Trophoblast cell (in vitro differentiated cells and primary cell): ENCODE data around the gene TNNI2.
A peak's percentile ranks its signal among the peaks of the same experiment; 100 is the strongest.

Source experiments
- DNase-seq, 2 donors: peaks; one replicate each; pipeline ENCODE4 v3.0.0-alpha.2; 2016
- H2AFZ ChIP-seq: 2 replicates; pipeline ENCODE4 v1.6.1; 2013; ENCODE audit warnings: low read length, moderate library complexity, mild to moderate bottlenecking; ENCODE audit not compliant: insufficient read depth, poor library complexity
- H2AK5ac ChIP-seq: 2 replicates; pipeline ENCODE4 v1.6.1; 2013; ENCODE audit warnings: mild to moderate bottlenecking, low read length
- H2BK120ac ChIP-seq: 2 replicates; pipeline ENCODE4 v1.6.1; 2013; ENCODE audit warnings: low read length, mild to moderate bottlenecking, moderate library complexity; ENCODE audit not compliant: insufficient read depth, poor library complexity
- H2BK12ac ChIP-seq: 2 replicates; pipeline ENCODE4 v1.6.1; 2013; ENCODE audit warnings: mild to moderate bottlenecking, low read length, moderate library complexity
- H2BK5ac ChIP-seq: 2 replicates; pipeline ENCODE4 v1.6.1; 2013; ENCODE audit warnings: low read length, low read depth, moderate library complexity, mild to moderate bottlenecking; ENCODE audit not compliant: poor library complexity
- H3K14ac ChIP-seq: 2 replicates; pipeline ENCODE4 v1.6.1; 2013; ENCODE audit warnings: mild to moderate bottlenecking, low read length
- H3K18ac ChIP-seq: 2 replicates; pipeline ENCODE4 v1.6.1; 2013; ENCODE audit warnings: mild to moderate bottlenecking, low read length
- H3K23ac ChIP-seq: 2 replicates; pipeline ENCODE4 v1.6.1; 2013; ENCODE audit warnings: low read length
- H3K27ac ChIP-seq: 2 replicates; pipeline ENCODE4 v1.5.1; 2013; ENCODE audit warnings: low read depth, mild to moderate bottlenecking, inconsistent platforms, low read length, moderate library complexity
- H3K27me3 ChIP-seq: 2 replicates; pipeline ENCODE4 v1.6.1; 2013; ENCODE audit warnings: inconsistent platforms, mild to moderate bottlenecking, low read length, moderate library complexity; ENCODE audit not compliant: insufficient read depth
- H3K36me3 ChIP-seq, 2 experiments: 1 replicate in 1 of 2; 2 replicates in 1 of 2; pipeline ENCODE4 v1.6.1; 2013; ENCODE audit warnings: low read length in 2 of 2, mild to moderate bottlenecking in 2 of 2, moderate library complexity in 1 of 2; ENCODE audit not compliant: insufficient read depth in 2 of 2, control insufficient read depth in 1 of 2
- H3K4ac ChIP-seq: 2 replicates; pipeline ENCODE4 v1.6.1; 2013; ENCODE audit warnings: low read depth, mild to moderate bottlenecking, low read length, moderate library complexity
- H3K4me1 ChIP-seq, 2 experiments: 1 replicate in 1 of 2; 2 replicates in 1 of 2; pipeline ENCODE4 v1.6.1; 2013; ENCODE audit warnings: low read length in 2 of 2, mild to moderate bottlenecking in 2 of 2, moderate library complexity in 1 of 2; ENCODE audit not compliant: insufficient read depth in 2 of 2, control insufficient read depth in 1 of 2
- H3K4me2 ChIP-seq: 2 replicates; pipeline ENCODE4 v1.6.1; 2013; ENCODE audit warnings: inconsistent platforms, mild to moderate bottlenecking, low read length, moderate library complexity
- H3K4me3 ChIP-seq: 2 replicates; pipeline ENCODE4 v1.5.1; 2013; ENCODE audit warnings: mild to moderate bottlenecking, low read depth, low read length, inconsistent platforms
- H3K79me1 ChIP-seq: one replicate; pipeline ENCODE4 v1.6.1; 2013; ENCODE audit warnings: low read length
- H3K79me2 ChIP-seq: 2 replicates; pipeline ENCODE4 v1.6.1; 2013; ENCODE audit warnings: low read length, mild to moderate bottlenecking; ENCODE audit not compliant: control insufficient read depth, insufficient read depth, poor library complexity
- H3K9ac ChIP-seq: 2 replicates; pipeline ENCODE4 v1.6.1; 2013; ENCODE audit warnings: mild to moderate bottlenecking, low read length
- H3K9me3 ChIP-seq: 2 replicates; pipeline ENCODE4 v1.6.1; 2013; ENCODE audit warnings: low read depth, mild to moderate bottlenecking, control low read depth, inconsistent platforms, low read length; ENCODE audit not compliant: insufficient read depth
- H4K12ac ChIP-seq: 2 replicates; pipeline ENCODE4 v1.6.1; 2013; ENCODE audit warnings: low read depth, mild to moderate bottlenecking, low read length, moderate library complexity
- H4K8ac ChIP-seq: 2 replicates; pipeline ENCODE4 v1.6.1; 2013; ENCODE audit warnings: low read depth, mild to moderate bottlenecking, low read length, moderate library complexity
- H4K91ac ChIP-seq: one replicate; pipeline ENCODE4 v1.6.1; 2013; ENCODE audit warnings: low read depth, mild to moderate bottlenecking, low read length, moderate library complexity
- WGBS: extraction: QIAGEN DNeasy Blood & Tissue Kit; methylation state at CpG from one replicate; pipeline ENCODE4 v1.1.7; 2013; ENCODE audit warnings: missing lambda C conversion rate; ENCODE audit not compliant: insufficient read length, insufficient coverage; ENCODE audit errors: extremely low coverage; 5-methylcytosine and 5-hydroxymethylcytosine counted together

The TNNI2 gene

GRCh38 chr11:1805525-1805924 is 33.3 kb upstream of the TNNI2 start:
- Histone ChIP-seq H3K23ac (no peak overlapping the region), H3K27me3 (no peaks in the 10 kb centered on the region), H4K12ac (no peak overlapping the region), H3K79me2 (no peaks in the 10 kb centered on the region), H4K91ac (no peak overlapping the region), H4K8ac (no peak overlapping the region), H3K18ac (no peak overlapping the region), H3K27ac (no peak overlapping the region), H3K14ac (no peak overlapping the region), H3K79me1 (no peaks in the 10 kb centered on the region), H3K9ac (no peak overlapping the region), H2BK120ac (no peak overlapping the region), H2BK5ac (no peak overlapping the region), H2BK12ac (no peak overlapping the region), H3K4me3 (no peak overlapping the region), H3K4me1 (no peaks in the 10 kb centered on the region), H2AFZ (no peak overlapping the region), H2AK5ac (no peak overlapping the region), H3K4me2 (no peak overlapping the region), H3K9me3 (peaks cover 8% of the 10 kb centered on the region), H3K36me3 (no peaks in the 10 kb centered on the region), H3K4ac (no peak overlapping the region)
- no peak for DNase-seq
- WGBS, result no CpG with 5 or more reads among the region's 15 CpGs

GRCh38 chr11:1807264-1807995 is 31.4 kb upstream of the TNNI2 start:
- Histone ChIP-seq H2AK5ac (no peak overlapping the region), H3K14ac (no peak overlapping the region), H3K4me1 (no peaks in the 10 kb centered on the region), H2BK5ac (no peak overlapping the region), H3K18ac (no peak overlapping the region), H3K79me2 (no peaks in the 10 kb centered on the region), H4K91ac (no peak overlapping the region), H3K27me3 (no peaks in the 10 kb centered on the region), H2BK120ac (no peak overlapping the region), H3K27ac (no peak overlapping the region), H2AFZ (no peak overlapping the region), H3K4me2 (no peak overlapping the region), H3K36me3 (no peaks in the 10 kb centered on the region), H3K4me3 (no peak overlapping the region), H3K79me1 (no peaks in the 10 kb centered on the region), H3K23ac (no peak overlapping the region), H4K12ac (no peak overlapping the region), H4K8ac (no peak overlapping the region), H2BK12ac (no peak overlapping the region), H3K9me3 (peaks cover 8% of the 10 kb centered on the region), H3K4ac (no peak overlapping the region), H3K9ac (no peak overlapping the region)
- WGBS, result no CpG with 5 or more reads among the region's 14 CpGs
- no peak for DNase-seq

DNA sequence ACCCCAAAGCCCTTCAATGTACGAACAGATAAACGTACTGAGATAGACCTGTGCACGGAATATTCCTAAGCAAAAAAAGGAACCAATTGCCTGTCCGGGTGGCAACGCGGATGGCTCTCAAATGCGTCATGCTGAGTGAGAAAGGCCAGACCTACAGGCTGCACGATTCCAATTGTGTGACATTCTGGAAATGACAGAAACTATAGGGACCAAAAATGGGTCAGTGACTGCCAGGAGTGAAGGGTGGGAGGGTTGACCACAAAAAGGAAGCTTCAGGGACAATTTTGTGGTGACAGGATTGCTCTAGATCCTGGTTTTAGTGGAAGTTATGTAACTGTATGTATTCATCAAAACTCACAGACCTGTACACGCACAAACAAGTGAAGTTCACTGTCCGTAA is 28.0 kb upstream of the TNNI2 start:
- no peak overlapping the region for H2BK120ac ChIP-seq
- no peaks in the 10 kb centered on the region for H3K4me1 ChIP-seq
- no peak overlapping the region for H2BK5ac ChIP-seq
- H2AFZ ChIP-seq, result no peak overlapping the region
- no peak overlapping the region for H3K27ac ChIP-seq
- no peak overlapping the region for H2BK12ac ChIP-seq
- no peak overlapping the region for H3K4ac ChIP-seq
- H3K36me3 ChIP-seq, result no peaks in the 10 kb centered on the region
- no peak overlapping the region for H3K4me3 ChIP-seq
- H2AK5ac ChIP-seq, result no peak overlapping the region
- H3K23ac ChIP-seq, result no peak overlapping the region
- no peak overlapping the region for H3K9ac ChIP-seq
- WGBS, result no CpG with 5 or more reads among the region's 10 CpGs
- H3K18ac ChIP-seq, result no peak overlapping the region
- no peaks in the 10 kb centered on the region for H3K27me3 ChIP-seq
- peak in 1 of 2 donors; percentile 30 for DNase-seq
- H3K79me2 ChIP-seq, result no peaks in the 10 kb centered on the region
- no peaks in the 10 kb centered on the region for H3K79me1 ChIP-seq
- no peak overlapping the region for H3K14ac ChIP-seq
- no peak overlapping the region for H4K8ac ChIP-seq
- no peak overlapping the region for H4K12ac ChIP-seq
- peaks cover 8% of the 10 kb centered on the region for H3K9me3 ChIP-seq
- H4K91ac ChIP-seq, result no peak overlapping the region
- H3K4me2 ChIP-seq, result no peak overlapping the region

GRCh38 chr11:1812274-1812673 is 26.5 kb upstream of the TNNI2 start:
- Histone ChIP-seq H4K12ac (no peak overlapping the region), H2BK120ac (no peak overlapping the region), H4K91ac (no peak overlapping the region), H2BK5ac (no peak overlapping the region), H3K27ac (no peak overlapping the region), H3K14ac (no peak overlapping the region), H3K27me3 (no peaks in the 10 kb centered on the region), H3K4me1 (no peaks in the 10 kb centered on the region), H3K36me3 (no peaks in the 10 kb centered on the region), H3K79me1 (no peaks in the 10 kb centered on the region), H3K4ac (no peak overlapping the region), H3K23ac (no peak overlapping the region), H2BK12ac (no peak overlapping the region), H3K4me3 (no peak overlapping the region), H2AFZ (no peak overlapping the region), H2AK5ac (no peak overlapping the region), H3K9me3 (peaks cover 8% of the 10 kb centered on the region), H3K18ac (no peak overlapping the region), H4K8ac (no peak overlapping the region), H3K4me2 (no peak overlapping the region), H3K79me2 (no peaks in the 10 kb centered on the region), H3K9ac (no peak overlapping the region)
- WGBS, result no CpG with 5 or more reads among the region's 5 CpGs
- no peak for DNase-seq
